ENCODE measurements around the gene HLA-DRA.

The HLA-DRA gene

GRCh38 chr6:32475392-32476206, 35.9 kb downstream of the HLA-DRA start:
- no peak overlapping the region for H3K4me3 Mint-ChIP-seq
- peaks cover 2% of the 10 kb centered on the region for H3K4me1 Mint-ChIP-seq (ENCODE audit: low read depth)
- H3K27ac Mint-ChIP-seq, result no peak overlapping the region
- H3K9me3 Mint-ChIP-seq, result no peaks in the 10 kb centered on the region
- H3K36me3 Mint-ChIP-seq (ENCODE audit: low read depth), result no peaks in the 10 kb centered on the region
- peaks cover 21% of the 10 kb centered on the region for H3K27me3 Mint-ChIP-seq (ENCODE audit: low read depth)

GRCh38 chr6:32483968-32484613, 44.4 kb downstream of the HLA-DRA start:
- no peaks in the 10 kb centered on the region for H3K36me3 Mint-ChIP-seq (ENCODE audit: low read depth)
- no peak overlapping the region for H3K27ac Mint-ChIP-seq

GRCh38 chr6:32484614-32484998, 44.9 kb downstream of the HLA-DRA start:
- Mint-ChIP-seq H3K9me3 (no peaks in the 10 kb centered on the region), H3K36me3 (ENCODE audit: low read depth) (no peaks in the 10 kb centered on the region), H3K4me3 (no peak overlapping the region), H3K4me1 (ENCODE audit: low read depth) (no peaks in the 10 kb centered on the region), H3K27ac (no peak overlapping the region), H3K27me3 (ENCODE audit: low read depth) (peaks cover 43% of the 10 kb centered on the region)

More at GRCh38 chr6:32483968-32484613, 44.4 kb downstream of the HLA-DRA start:
- H3K4me3 Mint-ChIP-seq, result no peak overlapping the region
- H3K27me3 Mint-ChIP-seq (ENCODE audit: low read depth), result peaks cover 48% of the 10 kb centered on the region
- no peaks in the 10 kb centered on the region for H3K4me1 Mint-ChIP-seq (ENCODE audit: low read depth)
- no peaks in the 10 kb centered on the region for H3K9me3 Mint-ChIP-seq

DNA sequence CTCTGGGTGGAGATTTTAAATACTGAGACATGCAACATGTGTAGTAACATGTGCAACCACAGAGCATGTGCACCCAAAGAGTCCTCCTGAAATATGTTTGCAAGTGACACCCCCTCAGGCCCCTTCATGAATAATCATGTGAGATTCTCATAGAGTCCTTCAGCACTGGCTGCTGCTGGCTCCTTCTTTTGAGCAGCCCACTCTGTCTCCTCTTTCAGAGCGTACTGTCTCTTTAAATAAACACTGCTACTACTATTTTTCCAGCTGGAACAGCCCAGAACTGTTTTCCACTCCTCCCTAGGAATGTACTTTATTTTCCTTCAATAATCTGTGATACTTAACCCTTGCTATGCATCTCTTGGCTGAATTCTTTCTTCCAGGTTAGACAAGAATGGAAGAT, 48.4 kb downstream of the HLA-DRA start:
- H3K27me3 Mint-ChIP-seq (ENCODE audit: low read depth), result peaks cover 33% of the 10 kb centered on the region
- no peaks in the 10 kb centered on the region for H3K4me1 Mint-ChIP-seq (ENCODE audit: low read depth)
- no peaks in the 10 kb centered on the region for H3K36me3 Mint-ChIP-seq (ENCODE audit: low read depth)
- no peak overlapping the region for H3K27ac Mint-ChIP-seq
- peaks cover 3% of the 10 kb centered on the region for H3K9me3 Mint-ChIP-seq
- no peak overlapping the region for H3K4me3 Mint-ChIP-seq

DNA sequence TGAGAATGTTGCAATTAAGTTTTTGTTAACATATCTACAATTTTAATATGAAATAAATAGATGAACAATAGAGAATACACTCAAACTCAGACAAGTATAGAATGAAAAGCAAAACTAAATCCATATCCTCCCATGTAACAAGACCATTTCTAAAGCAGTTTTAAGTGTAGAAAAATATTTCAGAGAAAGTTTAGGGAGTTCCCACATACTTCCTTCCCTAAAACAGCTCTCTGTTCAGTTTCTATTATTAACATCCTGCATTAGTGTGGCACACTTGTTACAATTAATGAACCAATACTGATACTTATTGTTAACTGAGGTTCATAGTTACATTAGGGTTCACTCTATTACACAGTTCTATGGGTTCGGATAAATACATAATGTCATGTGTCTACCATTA, 52.0 kb downstream of the HLA-DRA start:
- H3K36me3 Mint-ChIP-seq (ENCODE audit: low read depth), result no peaks in the 10 kb centered on the region
- no peak overlapping the region for H3K27ac Mint-ChIP-seq
- H3K4me3 Mint-ChIP-seq, result no peak overlapping the region
- no peaks in the 10 kb centered on the region for H3K4me1 Mint-ChIP-seq (ENCODE audit: low read depth)
- H3K27me3 Mint-ChIP-seq (ENCODE audit: low read depth), result peaks cover 29% of the 10 kb centered on the region
- peaks cover 3% of the 10 kb centered on the region for H3K9me3 Mint-ChIP-seq

DNA sequence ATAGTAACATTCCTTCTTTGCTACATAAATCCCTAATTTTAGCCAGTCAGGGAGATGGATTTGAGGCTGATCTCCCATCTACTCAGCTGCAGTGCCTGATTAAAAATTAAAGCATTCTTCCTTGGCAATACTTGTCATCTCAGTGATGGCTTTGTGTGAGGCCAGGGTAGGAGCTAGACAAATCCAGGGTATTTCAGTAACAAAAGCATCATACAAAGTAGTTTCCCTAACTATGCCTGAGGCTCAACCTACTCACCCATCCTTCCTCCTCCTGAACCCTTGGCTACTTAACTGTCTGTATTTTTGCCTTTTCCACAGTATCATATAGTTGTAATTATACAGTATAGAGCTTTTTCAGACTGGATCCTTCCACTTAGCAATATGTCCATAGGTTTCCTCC, 52.7 kb downstream of the HLA-DRA start:
- Mint-ChIP-seq H3K27ac (no peak overlapping the region), H3K4me3 (no peak overlapping the region), H3K4me1 (ENCODE audit: low read depth) (no peaks in the 10 kb centered on the region), H3K27me3 (ENCODE audit: low read depth) (peaks cover 29% of the 10 kb centered on the region), H3K9me3 (peaks cover 3% of the 10 kb centered on the region), H3K36me3 (ENCODE audit: low read depth) (no peaks in the 10 kb centered on the region)
